H1 (cell line): Measurements from ENCODE around the gene RPS6KC1. TPM values are rescaled to one million over a fixed set of nuclear protein-coding genes. Genes with fewer than 3 reads are reported as not detected.

ENCODE experiments used
- CTCF ChIA-PET: fragments of 300-600 bp; sonication (Branson Sonifier 250); formaldehyde crosslinking; loops from one replicate; lab custom pipeline; 2021; ENCODE audit not compliant: partially characterized antibody; lab: Charles Lee
- POLR2A ChIA-PET: fragments of 300-600 bp; sonication (Branson Sonifier 250); formaldehyde crosslinking; loops from one replicate; lab custom pipeline; 2021; ENCODE audit warnings: inconsistent platforms; ENCODE audit not compliant: partially characterized antibody; lab: Charles Lee
- DNase-seq, 2 experiments: peaks; one replicate each; pipeline versions ENCODE4 v3.0.0 to v3.0.0-alpha.2; 2010 to 2022; ENCODE audit warnings: low spot score in 2 of 2, low read depth in 1 of 2, mixed read lengths in 1 of 2
- FAIRE-seq: peaks from 2 replicates; lab custom pipeline; 2011; peaks lifted over from hg19 to GRCh38; lab: Jason Lieb, UNC
- H2AFZ ChIP-seq: 2 replicates; pipeline ENCODE4 v1.8.1; 2012; ENCODE audit warnings: low read length, inconsistent platforms
- H2AK5ac ChIP-seq: 2 replicates; pipeline ENCODE4 v1.6.1; 2013; ENCODE audit warnings: low read depth, low read length
- H2BK120ac ChIP-seq: replicated peaks from 2 replicates; pipeline ENCODE3; 2013; ENCODE audit warnings: low read depth, low read length, inconsistent platforms
- H2BK12ac ChIP-seq: 2 replicates; pipeline ENCODE4 v1.6.1; 2013; ENCODE audit warnings: low read depth, low read length
- H2BK15ac ChIP-seq: 2 replicates; pipeline ENCODE4 v1.6.1; 2013; ENCODE audit warnings: low read length
- H2BK20ac ChIP-seq: 2 replicates; pipeline ENCODE4 v1.6.1; 2013; ENCODE audit warnings: low read length
- H2BK5ac ChIP-seq: 2 replicates; pipeline ENCODE4 v1.6.1; 2013; ENCODE audit warnings: low read depth, low read length
- H3K14ac ChIP-seq: 2 replicates; pipeline ENCODE4 v1.6.1; 2013; ENCODE audit warnings: inconsistent platforms; ENCODE audit not compliant: insufficient read length
- H3K18ac ChIP-seq: 2 replicates; pipeline ENCODE4 v1.6.1; 2013; ENCODE audit warnings: low read length; ENCODE audit errors: extremely low read depth
- H3K23ac ChIP-seq: 2 replicates; pipeline ENCODE4 v1.6.1; 2013; ENCODE audit warnings: inconsistent platforms; ENCODE audit not compliant: insufficient read length
- H3K23me2 ChIP-seq: 2 replicates; pipeline ENCODE4 v1.6.1; 2013; ENCODE audit warnings: low read depth, low read length
- H3K27ac ChIP-seq: 2 replicates; pipeline ENCODE4 v1.6.1; 2011; ENCODE audit warnings: low read depth, low read length, inconsistent platforms
- H3K27me3 ChIP-seq, 4 experiments: replicated peaks in 1 of 4; 1 replicate in 1 of 4; 2 replicates in 3 of 4; pipeline versions ENCODE4 v1.6.1 to v1.8.1; 2011 to 2013; ENCODE audit warnings: low read length in 3 of 4, mild to moderate bottlenecking in 3 of 4, inconsistent platforms in 2 of 4, mixed read lengths in 2 of 4, moderate library complexity in 1 of 4; ENCODE audit not compliant: control insufficient read depth in 3 of 4, insufficient read depth in 3 of 4; ENCODE audit errors: extremely low read depth in 1 of 4
- H3K36me3 ChIP-seq, 4 experiments: 2 replicates each; pipeline versions ENCODE4 v1.6.1 to v1.8.1; 2011 to 2013; ENCODE audit warnings: mild to moderate bottlenecking in 4 of 4, low read length in 3 of 4, moderate library complexity in 2 of 4, control low read depth in 1 of 4, inconsistent platforms in 1 of 4; ENCODE audit not compliant: insufficient read depth in 4 of 4, control insufficient read depth in 2 of 4
- H3K4ac ChIP-seq: replicated peaks from 2 replicates; pipeline ENCODE3; 2013; ENCODE audit warnings: low read length, low read depth, mixed read lengths, inconsistent platforms; ENCODE audit not compliant: insufficient read length
- H3K4me1 ChIP-seq, 4 experiments: replicated peaks in 1 of 4; 1 replicate in 1 of 4; 2 replicates in 3 of 4; pipeline versions ENCODE4 v1.6.1 to v1.8.1; 2011 to 2013; ENCODE audit warnings: low read length in 3 of 4, inconsistent platforms in 2 of 4, mixed read lengths in 1 of 4; ENCODE audit not compliant: insufficient read depth in 4 of 4, control insufficient read depth in 3 of 4
- H3K4me2 ChIP-seq, 2 experiments: 2 replicates each; pipeline versions ENCODE4 v1.6.1 to v1.8.1; 2011 to 2013; ENCODE audit warnings: low read depth in 2 of 2, low read length in 2 of 2, control low read depth in 1 of 2, inconsistent platforms in 1 of 2, mild to moderate bottlenecking in 1 of 2; ENCODE audit not compliant: insufficient read depth in 1 of 2
- H3K4me3 ChIP-seq, 4 experiments: fragments of 200-600, 300-600 bp in 1 of 4; sonication (generic), shearing (Covaris generic), sonication (Bioruptor Twin) in 1 of 4; 2 replicates each; pipeline versions ENCODE4 v1.5.1 to v1.8.1; 2011 to 2016; ENCODE audit warnings: low read length in 4 of 4, low read depth in 3 of 4, control low read depth in 2 of 4, inconsistent platforms in 2 of 4, mild to moderate bottlenecking in 2 of 4, mixed read lengths in 1 of 4, moderate library complexity in 1 of 4; ENCODE audit not compliant: insufficient read depth in 2 of 4; ENCODE audit errors: extremely low read depth in 1 of 4
- H3K56ac ChIP-seq: replicated peaks from 2 replicates; pipeline ENCODE3; 2013; ENCODE audit warnings: low read depth, mild to moderate bottlenecking, mixed read lengths, low read length, inconsistent platforms; ENCODE audit not compliant: insufficient read length
- H3K79me1 ChIP-seq: 2 replicates; pipeline ENCODE4 v1.6.1; 2013; ENCODE audit warnings: low read depth, low read length, control low read depth
- H3K79me2 ChIP-seq, 2 experiments: 2 replicates each; pipeline versions ENCODE4 v1.6.1 to v1.8.1; 2012 to 2013; ENCODE audit warnings: low read length in 2 of 2, mild to moderate bottlenecking in 2 of 2, inconsistent platforms in 1 of 2; ENCODE audit not compliant: insufficient read depth in 2 of 2, control insufficient read depth in 1 of 2
- H3K9ac ChIP-seq, 4 experiments: replicated peaks in 1 of 4; 1 replicate in 1 of 4; 2 replicates in 3 of 4; pipeline versions ENCODE4 v1.6.1 to v1.8.1; 2011 to 2013; ENCODE audit warnings: low read depth in 3 of 4, low read length in 3 of 4, control low read depth in 2 of 4, mild to moderate bottlenecking in 2 of 4, moderate library complexity in 2 of 4, inconsistent platforms in 1 of 4; ENCODE audit errors: extremely low read depth in 1 of 4
- H3K9me3 ChIP-seq, 2 experiments: 2 replicates each; pipeline versions ENCODE4 v1.6.1 to v1.8.1; 2012 to 2013; ENCODE audit warnings: mild to moderate bottlenecking in 2 of 2, moderate library complexity in 2 of 2, control low read depth in 1 of 2, inconsistent platforms in 1 of 2, low read depth in 1 of 2, low read length in 1 of 2, mixed read lengths in 1 of 2; ENCODE audit not compliant: insufficient read depth in 2 of 2
- H4K20me1 ChIP-seq, 2 experiments: replicated peaks in 1 of 2; 2 replicates each; pipeline versions ENCODE3 to v1.8.1; 2011 to 2013; ENCODE audit warnings: inconsistent platforms in 2 of 2, low read length in 2 of 2, mild to moderate bottlenecking in 1 of 2; ENCODE audit not compliant: insufficient read depth in 2 of 2, control insufficient read depth in 1 of 2
- H4K5ac ChIP-seq: 2 replicates; pipeline ENCODE4 v1.6.1; 2013; ENCODE audit warnings: low read length, low read depth, mixed read lengths, inconsistent platforms; ENCODE audit not compliant: insufficient read length
- H4K8ac ChIP-seq: 2 replicates; pipeline ENCODE4 v1.8.0; 2013; ENCODE audit warnings: mild to moderate bottlenecking, moderate library complexity, low read length, inconsistent platforms; ENCODE audit not compliant: insufficient read depth; ENCODE audit errors: extremely low read depth
- H4K91ac ChIP-seq: replicated peaks from 2 replicates; pipeline ENCODE3; 2013; ENCODE audit warnings: low read length, mixed read lengths, inconsistent platforms; ENCODE audit not compliant: insufficient read length
- CBX5 ChIP-seq: fragments of 300-800, 300-1000 bp; sonication (generic); IDR thresholded peaks from 2 replicates; pipeline ENCODE4 v1.7.1; 2016; ENCODE audit warnings: antibody characterized with exemption, low read length, low read depth
- SIX5 ChIP-seq: IDR thresholded peaks from 2 replicates; pipeline ENCODE4 v1.6.1; 2011; ENCODE audit warnings: mild to moderate bottlenecking, low read depth, low read length
- WGBS, 2 experiments: shearing (Covaris generic) in 1 of 2; methylation state at CpG; one replicate each; pipeline versions ENCODE4 v1.1.6 to v1.1.7; 2013 to 2015; ENCODE audit warnings: low lambda C conversion rate in 2 of 2, mixed read lengths in 2 of 2, inconsistent platforms in 1 of 2, low coverage in 1 of 2, missing lambda C conversion rate in 1 of 2; ENCODE audit not compliant: insufficient replicate concordance in 2 of 2, insufficient coverage in 1 of 2, insufficient read length in 1 of 2; ENCODE audit errors: extremely low coverage in 1 of 2, missing lambda C conversion rate in 1 of 2; 5-methylcytosine and 5-hydroxymethylcytosine counted together
- polyA plus RNA-seq, 7 experiments: library from polyadenylated mRNA; depleted of rRNA in 3 of 7; stranded (reverse) in 5 of 7; unstranded in 2 of 7; fragments of >200 nt in 5 of 7; fragments of 200-250 nt in 2 of 7; gene quantifications; 1 replicate in 5 of 7; 2 replicates in 1 of 7; 4 replicates in 1 of 7; pipeline versions ENCODE4 v1.2.1 to v1.2.3, GENCODE V29; 2011 to 2013; ENCODE audit warnings: missing spikeins in 2 of 7, mixed read lengths in 2 of 7
- total RNA-seq: library from RNA; stranded (reverse); fragmentation: NEBNext Ultra II Directional; extraction: Animal tissue kit (Norgen Biotek cat#: 25700); gene quantifications from 2 replicates; pipeline ENCODE4 v1.2.1, GENCODE V29; 2021

Gene RPS6KC1
- total and polyA plus RNA-seq, 2 of the 8 experiments (the other 6 are each of a cell fraction or from before 2014, with no cell fraction given), result 4.9 to 17.6 TPM

- WGBS, 2 experiments, result 75% methylated on average over 4 of the region's 4 CpGs; no CpG with 5 or more reads in 1 of the 2 experiments
- H3K27me3 ChIP-seq, result no peaks in the 10 kb centered on the region
- no peaks in the 10 kb centered on the region for H3K4me1 ChIP-seq
- no peak overlapping the region for H3K18ac ChIP-seq
- no peak overlapping the region for H4K5ac ChIP-seq
- H3K9ac ChIP-seq, result no peak overlapping the region
- H3K14ac ChIP-seq, result no peak overlapping the region
- H3K56ac ChIP-seq, result no peak overlapping the region
- no peak overlapping the region for H2BK5ac ChIP-seq
- H4K8ac ChIP-seq, result no peak overlapping the region
- no peak overlapping the region for H2BK120ac ChIP-seq
- no peaks in the 10 kb centered on the region for H3K9me3 ChIP-seq
- no peak overlapping the region for H2AFZ ChIP-seq
- H4K20me1 ChIP-seq, result no peaks in the 10 kb centered on the region
- no peak overlapping the region for H3K4ac ChIP-seq
- TF ChIP-seq CBX5, result no peak
- TF ChIP-seq SIX5, result no peak
- H3K79me1 ChIP-seq, result no peaks in the 10 kb centered on the region
- ChIA-PET POLR2A (no interaction called here), CTCF (no interaction called here)
- H3K36me3 ChIP-seq, result no peaks in the 10 kb centered on the region; a peak in 1 of 8 replicates
- H3K27ac ChIP-seq, result no peak overlapping the region
- no peak for DNase-seq
- H3K23me2 ChIP-seq, result no peaks in the 10 kb centered on the region
- no peak overlapping the region for H2BK12ac ChIP-seq
- H4K91ac ChIP-seq, result no peak overlapping the region
- no peak overlapping the region for H3K4me3 ChIP-seq
- H2BK20ac ChIP-seq, result no peak overlapping the region
- H3K23ac ChIP-seq, result no peak overlapping the region
- H2AK5ac ChIP-seq, result no peak overlapping the region
- FAIRE-seq, result no peak
- H2BK15ac ChIP-seq, result no peak overlapping the region
- H3K79me2 ChIP-seq, result no peaks in the 10 kb centered on the region
- no peak overlapping the region for H3K4me2 ChIP-seq
Observed at GRCh38 chr1:213099682-213100399, 48.8 kb downstream of the RPS6KC1 start.
